Measurements from ENCODE around the gene CGB2. TPM values are rescaled to one million over a fixed set of nuclear protein-coding genes. Genes with fewer than 3 reads are reported as not detected.

The CGB2 gene
- total and polyA plus RNA-seq, 2 donors (not counting 1 experiment from before 2014, with no cell fraction given) = not detected

DNA sequence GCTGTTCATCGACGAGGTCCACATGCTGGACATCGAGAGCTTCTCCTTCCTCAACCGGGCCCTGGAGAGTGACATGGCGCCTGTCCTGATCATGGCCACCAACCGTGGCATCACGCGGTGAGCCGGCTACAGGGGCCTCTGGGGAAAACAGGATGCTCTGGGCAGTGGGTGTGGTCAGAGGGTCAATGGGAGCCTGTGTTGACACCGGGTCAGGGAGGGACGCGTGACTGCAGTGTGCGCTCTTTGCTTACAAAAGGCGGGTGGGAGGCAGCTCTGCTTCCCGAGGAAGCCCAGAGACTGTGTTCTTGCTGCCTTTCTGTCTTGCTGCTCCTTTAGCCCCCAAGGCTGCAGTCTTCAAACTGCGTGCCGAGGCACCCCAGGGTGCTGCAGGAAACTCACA, 20.5 kb upstream of the CGB2 start:
- ChIA-PET POLR2A (no interaction called here), CTCF (no interaction called here)
- no peaks in the 10 kb centered on the region for H3K9me3 ChIP-seq (ENCODE audit: control extremely low read depth in 1 of 3, control insufficient read depth in 2 of 3, insufficient read depth in 1 of 3, low read length in 2 of 3)
- no peak overlapping the region for H3K4me2 ChIP-seq (replicated peaks; ENCODE audit: low read depth, low read length, poor library complexity, severe bottlenecking)
- Mint-ChIP-seq H3K4me1 (no peaks in the 10 kb centered on the region), H3K9me3 (ENCODE audit: insufficient read depth) (no peaks in the 10 kb centered on the region), H3K27me3 (no peaks in the 10 kb centered on the region), H3K4me3 (no peak overlapping the region), H3K27ac (no peak overlapping the region)
- no peaks in the 10 kb centered on the region for H3K4me1 ChIP-seq (ENCODE audit: control insufficient read depth in 2 of 2, insufficient read depth in 2 of 2, low read length in 2 of 2)
- H3K79me2 ChIP-seq (ENCODE audit: control insufficient read depth, insufficient read depth, low read length) = no peaks in the 10 kb centered on the region
- H3K4me3 ChIP-seq (ENCODE audit: control extremely low read depth in 1 of 5, extremely low read depth in 1 of 5, insufficient read depth in 1 of 5, low read depth in 2 of 5, low read length in 4 of 5) = no peak overlapping the region
- H3K36me3 ChIP-seq (replicated peaks in 1 of 2; ENCODE audit: control extremely low read depth in 1 of 2, control insufficient read depth in 1 of 2, extremely low read depth in 1 of 2, insufficient read depth in 2 of 2, low read length in 1 of 2) = peaks cover 0 to 43% of the 10 kb centered on the region in 2 experiments
- intact Hi-C loops (cut with micrococcal nuclease) = no loop called here
- ATAC-seq (ENCODE audit: low read depth) (no peak), DNase-seq (no peak)
- TF ChIP-seq CTCF (IDR thresholded peaks at IDR 0.05) (no peak), EZH2 (IDR thresholded peaks at IDR 0.05; ENCODE audit: borderline replicate concordance, insufficient read depth, low read depth, low read length, poor library complexity, severe bottlenecking) (no peak)
- no peaks in the 10 kb centered on the region for H4K20me1 ChIP-seq (ENCODE audit: control insufficient read depth, insufficient read depth, low read length, poor library complexity, severe bottlenecking)
- H3K27ac ChIP-seq (ENCODE audit: low read length in 2 of 2) = no peak overlapping the region
- H2AFZ ChIP-seq (ENCODE audit: insufficient read depth, low read depth, low read length, poor library complexity, severe bottlenecking) = no peak overlapping the region
- 94% methylated on average over 15 of the region's 17 CpGs for WGBS (ENCODE audit: insufficient coverage)
- H3K27me3 ChIP-seq (replicated peaks in 1 of 4; ENCODE audit: control extremely low read depth in 1 of 4, control insufficient read depth in 3 of 4, insufficient read depth in 4 of 4, low read length in 3 of 4) = no peaks in the 10 kb centered on the region
- no peak overlapping the region for H3K9ac ChIP-seq (ENCODE audit: low read length)

- Histone ChIP-seq H3K4me3 (ENCODE audit: control extremely low read depth in 1 of 5, extremely low read depth in 1 of 5, insufficient read depth in 1 of 5, low read depth in 2 of 5, low read length in 4 of 5) (no peak overlapping the region), H3K4me2 (replicated peaks; ENCODE audit: low read depth, low read length, poor library complexity, severe bottlenecking) (no peak overlapping the region), H2AFZ (ENCODE audit: insufficient read depth, low read depth, low read length, poor library complexity, severe bottlenecking) (no peak overlapping the region), H3K27me3 (replicated peaks in 1 of 4; ENCODE audit: control extremely low read depth in 1 of 4, control insufficient read depth in 3 of 4, insufficient read depth in 4 of 4, low read length in 3 of 4) (peaks cover 0 to 4% (median 2%) of the 10 kb centered on the region in 4 experiments), H3K9ac (ENCODE audit: low read length) (no peak overlapping the region), H3K4me1 (ENCODE audit: control insufficient read depth in 2 of 2, insufficient read depth in 2 of 2, low read length in 2 of 2) (peaks cover 9 to 19% of the 10 kb centered on the region in 2 donors), H3K79me2 (ENCODE audit: control insufficient read depth, insufficient read depth, low read length) (no peaks in the 10 kb centered on the region), H3K27ac (ENCODE audit: low read length in 2 of 2) (no peak overlapping the region), H4K20me1 (ENCODE audit: control insufficient read depth, insufficient read depth, low read length, poor library complexity, severe bottlenecking) (no peaks in the 10 kb centered on the region), H3K9me3 (ENCODE audit: control extremely low read depth in 1 of 3, control insufficient read depth in 2 of 3, insufficient read depth in 1 of 3, low read length in 2 of 3) (no peaks in the 10 kb centered on the region), H3K36me3 (replicated peaks in 1 of 2; ENCODE audit: control extremely low read depth in 1 of 2, control insufficient read depth in 1 of 2, extremely low read depth in 1 of 2, insufficient read depth in 2 of 2, low read length in 1 of 2) (peaks cover 0 to 31% of the 10 kb centered on the region in 2 experiments)
- Mint-ChIP-seq H3K4me3 (no peak overlapping the region), H3K9me3 (ENCODE audit: insufficient read depth) (no peaks in the 10 kb centered on the region), H3K4me1 (peaks cover 13% of the 10 kb centered on the region), H3K27me3 (no peaks in the 10 kb centered on the region), H3K27ac (no peak overlapping the region)
- CTCF ChIA-PET = interaction anchor here (1.3 to 1.7 kb wide), 2 partner anchors 16 to 83 kb away, joined by 4 to 5 read pairs; no protein-coding TSS in a partner anchor
- POLR2A ChIA-PET = interaction anchor here (0.5 kb wide), 1 partner anchor 21 kb away, joined by 10 read pairs; the partner anchor contains the start of gene RUVBL2
- TF ChIP-seq CTCF (IDR thresholded peaks at IDR 0.05) (no peak), EZH2 (IDR thresholded peaks at IDR 0.05; ENCODE audit: borderline replicate concordance, insufficient read depth, low read depth, low read length, poor library complexity, severe bottlenecking) (no peak)
- 98% methylated on average over 26 of the region's 32 CpGs for WGBS (ENCODE audit: insufficient coverage)
- ATAC-seq (ENCODE audit: low read depth) (no peak), DNase-seq (no peak)
- intact Hi-C loops (cut with micrococcal nuclease) = no loop called here
These were observed 17.4 kb upstream of the CGB2 start for GRCh38 chr19:49014123-49014869.

Measured in B cell (primary cell).